SIG-M5 treated with dmso at 0.1 percent for 504 hours (cell line): ENCODE results near the gene ABCG1.
A peak's percentile ranks its signal among the peaks of the same experiment; 100 is the strongest.

Experiments used
- DNase-seq: peaks from one replicate; lab custom pipeline; 2025; ENCODE audit not compliant: unreplicated experiment; lab: John Stamatoyannopoulos, UW

The ABCG1 gene

GRCh38 chr21:42191696-42192595 lies 27.0 kb upstream of the ABCG1 start:
- DNase-seq = no peak

- no peak for DNase-seq
These were observed 25.7 kb upstream of the ABCG1 start for GRCh38 chr21:42193131-42193671.

- DNase-seq = no peak
These were observed 25.2 kb upstream of the ABCG1 start for GRCh38 chr21:42193721-42194120.

GRCh38 chr21:42194863-42195262 lies 24.1 kb upstream of the ABCG1 start:
- no peak for DNase-seq

GRCh38 chr21:42195378-42196031 lies 23.4 kb upstream of the ABCG1 start:
- peak; percentile 73 for DNase-seq

GRCh38 chr21:42198929-42199867 lies 19.7 kb upstream of the ABCG1 start:
- peak; percentile 96 for DNase-seq

- DNase-seq = no peak
These were observed 19.0 kb upstream of the ABCG1 start for GRCh38 chr21:42199868-42200463.

GRCh38 chr21:42200906-42201614 lies 17.9 kb upstream of the ABCG1 start:
- no peak for DNase-seq

- no peak for DNase-seq
These were observed 17.3 kb upstream of the ABCG1 start for GRCh38 chr21:42201615-42202161.

- DNase-seq = peak; percentile 56
These were observed 16.6 kb upstream of the ABCG1 start for GRCh38 chr21:42202321-42202720.

GRCh38 chr21:42203321-42203720 lies 15.6 kb upstream of the ABCG1 start:
- DNase-seq = no peak

- DNase-seq = no peak
These were observed 15.0 kb upstream of the ABCG1 start for GRCh38 chr21:42203936-42204335.

- DNase-seq = no peak
These were observed 11.5 kb upstream of the ABCG1 start for GRCh38 chr21:42207426-42207825.

- no peak for DNase-seq
These were observed 10.9 kb upstream of the ABCG1 start for GRCh38 chr21:42208036-42208435.

- DNase-seq = no peak
These were observed 10.0 kb upstream of the ABCG1 start for GRCh38 chr21:42208801-42209490.

- DNase-seq = no peak
These were observed 9.0 kb upstream of the ABCG1 start for GRCh38 chr21:42209801-42210479.

- DNase-seq = no peak
These were observed 6.7 kb upstream of the ABCG1 start for GRCh38 chr21:42212266-42212665.

GRCh38 chr21:42213082-42213774 lies 5.7 kb upstream of the ABCG1 start:
- no peak for DNase-seq
